Smooth muscle cell (in vitro differentiated cells): Measurements from ENCODE around the gene STX1B. TPM values are rescaled to one million over a fixed set of nuclear protein-coding genes. Genes with fewer than 3 reads are reported as not detected.

Source experiments
- DNase-seq: peaks from one replicate; lab custom pipeline; 2025; ENCODE audit not compliant: unreplicated experiment; lab: John Stamatoyannopoulos, UW
- H2AFZ ChIP-seq: fragments of 200-600 bp; sonication (generic); 2 replicates; pipeline ENCODE4 v1.6.0; 2016; ENCODE audit warnings: antibody characterized with exemption, low read depth, mild to moderate bottlenecking
- H3F3A ChIP-seq: fragments of 200-600 bp; sonication (generic); 2 replicates; pipeline ENCODE4 v1.6.0; 2017; ENCODE audit warnings: antibody characterized with exemption, low read depth
- H3K27ac ChIP-seq: fragments of 200-600 bp; sonication (generic); 2 replicates; pipeline ENCODE4 v1.5.1; 2016; ENCODE audit warnings: low read depth, mild to moderate bottlenecking
- H3K27me3 ChIP-seq: fragments of 200-600 bp; sonication (generic); 2 replicates; pipeline ENCODE4 v1.6.1; 2016; ENCODE audit warnings: low read depth, mild to moderate bottlenecking
- H3K36me3 ChIP-seq: fragments of 200-600 bp; sonication (generic); 2 replicates; pipeline ENCODE4 v1.5.1; 2016; ENCODE audit warnings: low read depth
- H3K4me1 ChIP-seq: fragments of 200-600 bp; sonication (generic); 2 replicates; pipeline ENCODE4 v1.5.1; 2016; ENCODE audit warnings: low read depth
- H3K4me2 ChIP-seq: fragments of 200-600 bp; sonication (generic); 2 replicates; pipeline ENCODE4 v1.6.0; 2016; ENCODE audit warnings: mild to moderate bottlenecking
- H3K4me3 ChIP-seq: fragments of 200-600 bp; sonication (generic); 2 replicates; pipeline ENCODE4 v1.5.1; 2016; ENCODE audit warnings: mild to moderate bottlenecking
- H3K79me2 ChIP-seq: fragments of 200-600 bp; sonication (generic); 2 replicates; pipeline ENCODE4 v1.6.0; 2016; ENCODE audit warnings: low read depth, mild to moderate bottlenecking
- H3K9ac ChIP-seq: fragments of 200-600 bp; sonication (generic); 2 replicates; pipeline ENCODE4 v1.6.0; 2016; ENCODE audit warnings: low read depth
- H3K9me3 ChIP-seq: fragments of 200-600 bp; sonication (generic); replicated peaks from 2 replicates; pipeline ENCODE4 v1.5.1; 2016; ENCODE audit warnings: low read depth
- H4K20me1 ChIP-seq: fragments of 200-600 bp; sonication (generic); 2 replicates; pipeline ENCODE4 v1.6.0; 2016; ENCODE audit warnings: low read depth
- CTCF ChIP-seq: fragments of 200-600 bp; sonication (generic); IDR thresholded peaks from 2 replicates; pipeline ENCODE4 v1.5.1; 2017; ENCODE audit warnings: borderline replicate concordance, mild to moderate bottlenecking, antibody characterized with exemption; ENCODE audit not compliant: insufficient read depth, poor library complexity, severe bottlenecking
- WGBS: methylation state at CpG from one replicate; pipeline ENCODE4 v1.1.7; 2016; ENCODE audit warnings: low lambda C conversion rate; 5-methylcytosine and 5-hydroxymethylcytosine counted together
- polyA plus RNA-seq: library from polyadenylated mRNA; unstranded; fragments of >200 nt; fragmentation: Nextera tagmentation; extraction: Ambion mirVana; gene quantifications from 2 replicates; pipeline ENCODE4 v1.2.1, GENCODE V29; 2016
- total RNA-seq: library from RNA; depleted of rRNA; stranded (reverse); fragments of >200 nt; gene quantifications from 2 replicates; pipeline ENCODE4 v1.2.3, GENCODE V29; 2014

Gene STX1B
- total RNA-seq, result 0.72 and 1.4 TPM in 2 replicates
- polyA plus RNA-seq, result 1.0 and 2.1 TPM in 2 replicates

- Histone ChIP-seq H3K9me3 (no peaks in the 10 kb centered on the region), H3K27me3 (peaks cover 20% of the 10 kb centered on the region), H3K4me2 (peak within 1 kb of the TSS; percentile 81), H3K27ac (no peak within 1 kb of the TSS), H4K20me1 (no peaks in the 10 kb centered on the region), H3K4me3 (peak within 1 kb of the TSS; percentile 39), H3K79me2 (no peaks in the 10 kb centered on the region), H3F3A (no peaks in the 10 kb centered on the region), H3K36me3 (no peaks in the 10 kb centered on the region), H3K9ac (no peak within 1 kb of the TSS), H3K4me1 (no peaks in the 10 kb centered on the region), H2AFZ (peak within 1 kb of the TSS; percentile 62)
- TF ChIP-seq CTCF, result no peak
- WGBS, result 19% methylated on average over 35 of the region's 45 CpGs
- no peak for DNase-seq
Measured at GRCh38 chr16:31010585-31011325, at the start of gene STX1B. TSS of gene STX1B (minus strand) at chr16:31010638. CDS start at chr16:31010396, 242 bp downstream.

- Histone ChIP-seq H3K27me3 (no peaks in the 10 kb centered on the region), H3K4me1 (no peaks in the 10 kb centered on the region), H3K9me3 (no peaks in the 10 kb centered on the region), H3K9ac (no peak overlapping the region), H3K36me3 (no peaks in the 10 kb centered on the region), H2AFZ (no peak overlapping the region), H3F3A (peaks cover 5% of the 10 kb centered on the region), H3K79me2 (no peaks in the 10 kb centered on the region), H4K20me1 (no peaks in the 10 kb centered on the region), H3K4me2 (no peak overlapping the region), H3K4me3 (no peak overlapping the region), H3K27ac (no peak overlapping the region)
- no peak for TF ChIP-seq CTCF
- 87% methylated on average over 4 of the region's 4 CpGs for WGBS
- DNase-seq, result no peak
Measured at GRCh38 chr16:31055613-31056012, 45.2 kb upstream of the STX1B start.

- Histone ChIP-seq H3F3A (peaks cover 5% of the 10 kb centered on the region), H3K4me1 (no peaks in the 10 kb centered on the region), H4K20me1 (no peaks in the 10 kb centered on the region), H2AFZ (no peak overlapping the region), H3K27me3 (no peaks in the 10 kb centered on the region), H3K36me3 (no peaks in the 10 kb centered on the region), H3K4me3 (no peak overlapping the region), H3K9ac (no peak overlapping the region), H3K9me3 (no peaks in the 10 kb centered on the region), H3K27ac (peak overlapping the region; percentile 73), H3K79me2 (no peaks in the 10 kb centered on the region), H3K4me2 (peak overlapping the region; percentile 27)
- 7% methylated on average over 2 of the region's 2 CpGs for WGBS
- DNase-seq, result no peak
- TF ChIP-seq CTCF, result no peak
Measured at GRCh38 chr16:31052114-31052513, 41.7 kb upstream of the STX1B start.
